Neuron (in vitro differentiated cells): ENCODE measurements around the gene MPRIP.
"Not testable (repeated sequence)": the region's sequence is repeated elsewhere in the genome, so short reads cannot be mapped to it uniquely, and the experiment has no call there.

Experiments used
- H2AFZ ChIP-seq: one replicate; pipeline ENCODE4 v1.6.1; 2013; ENCODE audit warnings: low read depth, mild to moderate bottlenecking, inconsistent platforms, low read length, moderate library complexity
- H3K27me3 ChIP-seq: one replicate; pipeline ENCODE4 v1.6.1; 2013; ENCODE audit warnings: low read length; ENCODE audit not compliant: insufficient read depth
- H3K36me3 ChIP-seq: one replicate; pipeline ENCODE4 v1.6.1; 2013; ENCODE audit warnings: low read length; ENCODE audit not compliant: insufficient read depth
- H3K4me1 ChIP-seq: one replicate; pipeline ENCODE4 v1.6.1; 2013; ENCODE audit warnings: low read length; ENCODE audit not compliant: insufficient read depth
- H3K4me3 ChIP-seq: 2 replicates; pipeline ENCODE4 v1.5.1; 2013; ENCODE audit warnings: mild to moderate bottlenecking, low read length, moderate library complexity
- H3K9me3 ChIP-seq: one replicate; pipeline ENCODE4 v1.6.1; 2013; ENCODE audit warnings: low read length

Gene MPRIP

GRCh38 chr17:17126131-17127110 lies 84.2 kb downstream of the MPRIP start:
- H3K4me1 ChIP-seq = peaks cover 15% of the 10 kb centered on the region
- no peak overlapping the region for H2AFZ ChIP-seq
- peaks cover 29% of the 10 kb centered on the region for H3K36me3 ChIP-seq
- no peaks in the 10 kb centered on the region for H3K27me3 ChIP-seq
- H3K9me3 ChIP-seq = no peaks in the 10 kb centered on the region
- H3K4me3 ChIP-seq = no peak overlapping the region

GRCh38 chr17:17127156-17127555 lies 84.9 kb downstream of the MPRIP start:
- H2AFZ ChIP-seq = no peak overlapping the region
- no peaks in the 10 kb centered on the region for H3K9me3 ChIP-seq
- H3K27me3 ChIP-seq = no peaks in the 10 kb centered on the region
- H3K36me3 ChIP-seq = peaks cover 35% of the 10 kb centered on the region
- H3K4me3 ChIP-seq = no peak overlapping the region
- H3K4me1 ChIP-seq = peaks cover 17% of the 10 kb centered on the region

GRCh38 chr17:17127730-17128291 lies 85.6 kb downstream of the MPRIP start:
- no peaks in the 10 kb centered on the region for H3K27me3 ChIP-seq
- no peaks in the 10 kb centered on the region for H3K9me3 ChIP-seq
- H3K36me3 ChIP-seq = peaks cover 42% of the 10 kb centered on the region
- H2AFZ ChIP-seq = no peak overlapping the region
- H3K4me3 ChIP-seq = no peak overlapping the region
- H3K4me1 ChIP-seq = peaks cover 24% of the 10 kb centered on the region

GRCh38 chr17:17128476-17129075 lies 86.3 kb downstream of the MPRIP start:
- Histone ChIP-seq H2AFZ (no peak overlapping the region), H3K4me3 (no peak overlapping the region), H3K36me3 (peaks cover 45% of the 10 kb centered on the region), H3K27me3 (no peaks in the 10 kb centered on the region), H3K4me1 (peaks cover 27% of the 10 kb centered on the region), H3K9me3 (no peaks in the 10 kb centered on the region)

DNA sequence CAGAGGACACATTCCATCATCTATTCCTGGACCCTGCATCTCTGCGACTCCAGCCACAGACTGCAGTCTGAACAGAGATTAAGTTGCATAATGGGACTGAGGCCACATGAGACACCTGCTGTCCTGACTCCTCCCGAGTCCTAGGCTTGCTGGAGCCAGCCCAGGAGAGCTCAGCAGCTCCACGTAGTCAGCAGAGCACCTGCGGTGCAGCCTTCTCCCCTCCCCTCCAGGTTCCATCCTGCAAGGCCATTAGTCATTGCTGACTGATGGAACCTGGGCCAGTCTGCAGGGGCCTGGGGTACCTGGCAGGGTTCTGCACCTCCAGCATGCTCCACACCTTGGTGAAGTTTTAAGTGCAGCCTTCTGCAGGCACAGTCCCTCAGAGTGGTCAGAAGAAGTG lies 87.2 kb downstream of the MPRIP start:
- peaks cover 27% of the 10 kb centered on the region for H3K4me1 ChIP-seq

DNA sequence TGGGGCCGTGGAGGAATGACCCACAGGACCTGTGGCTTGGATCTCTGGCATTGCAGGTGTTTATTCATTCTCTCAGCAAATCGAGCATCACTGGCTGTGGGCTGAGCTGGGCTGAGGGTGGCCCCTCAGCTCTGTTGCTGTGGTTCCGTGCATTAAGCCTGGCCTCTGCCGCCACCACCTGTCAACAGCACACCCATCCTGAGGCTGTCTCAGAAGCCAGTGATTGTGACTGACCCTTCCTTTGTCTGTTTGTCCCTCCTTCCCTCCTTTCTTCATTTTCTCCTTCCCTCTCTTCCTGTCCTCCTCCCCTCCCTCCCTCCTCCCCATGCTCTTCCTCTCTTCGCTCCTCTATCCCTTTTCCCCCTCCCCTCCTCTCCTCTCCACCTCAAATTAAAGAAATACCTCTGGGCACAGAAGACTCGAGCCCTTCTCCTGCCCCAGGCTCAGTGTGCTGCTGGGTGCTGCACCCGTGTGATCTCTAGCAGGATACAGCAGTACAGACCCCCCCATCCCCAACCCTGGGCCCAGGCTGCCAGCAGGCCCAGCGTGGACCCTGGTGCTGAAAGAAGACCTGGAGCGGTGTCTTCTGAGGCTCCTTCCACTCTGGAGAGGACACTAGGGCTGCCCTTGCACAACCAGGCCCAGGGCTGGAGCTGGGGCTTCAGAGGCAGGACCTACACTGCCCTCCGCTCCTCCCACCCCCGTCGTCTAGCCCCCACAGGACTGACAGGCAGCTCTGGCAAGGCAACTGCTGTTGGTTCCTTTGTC lies 88.0 kb downstream of the MPRIP start:
- H3K9me3 ChIP-seq = no peaks in the 10 kb centered on the region
- H3K4me3 ChIP-seq = no peak overlapping the region
- H3K27me3 ChIP-seq = no peaks in the 10 kb centered on the region
- no peak overlapping the region for H2AFZ ChIP-seq
- peaks cover 23% of the 10 kb centered on the region for H3K4me1 ChIP-seq
- H3K36me3 ChIP-seq = peaks cover 51% of the 10 kb centered on the region

More for the DNA sequence above, 87.2 kb downstream of the MPRIP start:
- peaks cover 49% of the 10 kb centered on the region for H3K36me3 ChIP-seq
- no peaks in the 10 kb centered on the region for H3K9me3 ChIP-seq
- no peak overlapping the region for H3K4me3 ChIP-seq
- H3K27me3 ChIP-seq = no peaks in the 10 kb centered on the region
- H2AFZ ChIP-seq = no peak overlapping the region

DNA sequence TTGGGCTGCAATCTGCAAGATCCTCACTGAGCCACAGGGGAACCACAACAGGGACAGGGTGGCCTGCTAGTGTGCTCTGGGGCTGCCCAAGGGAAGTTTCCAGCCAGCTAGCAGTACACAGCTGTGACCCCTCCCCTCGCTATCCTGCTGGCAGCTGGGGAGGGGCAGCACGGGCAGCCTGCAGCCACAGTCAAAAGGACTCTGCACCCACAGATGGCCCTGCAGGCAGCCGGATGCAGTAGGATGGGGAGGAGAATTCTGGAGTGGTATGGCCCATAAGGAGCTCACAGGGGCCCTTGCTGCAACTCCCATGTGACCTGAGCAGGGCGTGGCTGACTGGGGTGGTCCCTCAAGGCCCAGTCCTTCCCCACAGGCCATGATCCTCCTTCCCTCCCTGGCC lies 89.6 kb downstream of the MPRIP start:
- no peaks in the 10 kb centered on the region for H3K27me3 ChIP-seq
- peaks cover 12% of the 10 kb centered on the region for H3K4me1 ChIP-seq
- H3K9me3 ChIP-seq = no peaks in the 10 kb centered on the region
- H3K36me3 ChIP-seq = peaks cover 58% of the 10 kb centered on the region
- H3K4me3 ChIP-seq = no peak overlapping the region
- no peak overlapping the region for H2AFZ ChIP-seq

DNA sequence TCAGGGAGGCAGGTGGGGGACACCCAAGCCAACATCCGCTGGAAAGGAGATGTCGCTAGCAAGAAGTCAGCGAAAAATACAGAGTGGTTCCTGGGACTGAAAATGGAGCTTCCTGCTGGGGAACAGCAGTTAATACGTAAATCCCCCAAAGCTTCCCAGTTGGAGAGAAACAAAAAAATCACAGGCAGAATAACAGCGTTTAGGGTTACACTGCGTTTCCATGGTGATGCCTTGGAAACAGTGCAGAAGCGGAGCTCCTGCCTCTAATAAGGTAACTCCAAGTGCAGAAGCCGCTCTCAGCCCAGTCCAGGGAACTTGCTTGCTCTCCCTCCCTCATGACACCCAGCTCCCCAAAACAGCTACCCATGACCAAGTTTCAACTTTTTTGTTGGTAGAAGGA lies 90.5 kb downstream of the MPRIP start:
- Histone ChIP-seq H3K36me3 (peaks cover 53% of the 10 kb centered on the region), H3K27me3 (no peaks in the 10 kb centered on the region), H2AFZ (no peak overlapping the region), H3K4me1 (peaks cover 12% of the 10 kb centered on the region), H3K9me3 (no peaks in the 10 kb centered on the region), H3K4me3 (no peak overlapping the region)

DNA sequence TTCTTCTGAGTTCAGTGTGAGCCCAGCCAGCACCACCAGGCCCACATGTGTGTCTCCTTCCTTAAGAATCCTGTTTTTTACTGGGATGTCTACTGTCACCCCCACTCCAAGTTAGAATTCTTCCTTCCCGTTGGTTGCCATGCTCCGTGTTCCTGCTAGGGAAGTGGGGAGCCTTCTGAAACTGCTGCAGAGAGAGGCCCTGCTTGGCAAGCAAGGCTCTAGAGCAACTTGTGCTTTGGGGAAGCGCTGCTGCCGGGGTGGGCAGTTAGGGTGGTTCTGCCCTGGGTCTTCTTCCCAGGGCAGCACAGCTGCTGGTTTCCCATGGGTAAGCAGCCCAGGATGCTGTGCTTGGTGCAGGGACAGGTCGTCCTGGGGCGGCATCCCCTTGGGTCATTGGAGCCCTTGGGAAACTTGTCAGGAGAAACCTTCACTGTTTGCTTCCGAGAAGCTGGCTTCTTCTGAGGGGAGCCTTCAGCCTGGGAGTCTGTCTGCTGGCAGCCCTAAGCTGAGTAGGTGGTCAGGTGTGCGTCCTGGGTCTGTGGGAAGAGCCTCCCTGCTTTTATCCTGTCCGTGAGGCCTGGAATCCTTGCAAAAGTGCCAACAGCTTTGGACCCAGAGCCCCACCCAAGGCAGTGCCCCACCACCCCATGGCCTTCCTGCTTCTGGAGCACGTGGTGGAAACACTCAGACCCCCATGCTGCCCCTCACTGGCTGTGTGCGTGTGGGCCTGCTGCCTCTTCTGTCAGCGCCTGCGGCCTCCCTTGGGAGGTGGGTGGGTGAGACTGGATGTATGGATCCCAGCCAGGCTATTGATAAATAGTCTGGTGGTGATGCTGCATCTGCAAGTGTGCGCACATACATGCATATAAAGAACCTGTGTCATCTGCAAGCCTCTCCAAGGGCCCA lies 92.0 kb downstream of the MPRIP start:
- H3K36me3 ChIP-seq = peaks cover 59% of the 10 kb centered on the region

DNA sequence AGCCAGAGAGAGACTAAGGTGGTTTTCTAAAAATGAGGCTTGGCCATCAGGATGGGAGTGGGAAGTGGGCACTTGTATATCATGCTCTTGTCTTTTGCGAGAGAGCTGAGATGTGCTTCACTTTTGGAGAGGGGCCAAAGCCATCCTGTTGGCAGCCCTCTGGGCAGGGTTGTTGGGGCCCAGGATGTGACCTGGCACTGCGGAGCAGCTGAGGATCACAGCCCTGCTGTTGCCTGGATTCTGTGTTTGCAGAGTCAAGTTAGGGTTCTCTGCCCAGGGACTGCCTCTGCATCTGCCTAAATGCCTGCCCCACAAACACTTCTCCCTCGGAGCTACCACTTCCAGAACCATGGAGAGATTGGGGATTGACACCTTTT lies 92.7 kb downstream of the MPRIP start:
- Histone ChIP-seq H2AFZ (no peak overlapping the region), H3K27me3 (no peaks in the 10 kb centered on the region), H3K36me3 (peaks cover 55% of the 10 kb centered on the region), H3K4me1 (peaks cover 12% of the 10 kb centered on the region), H3K4me3 (no peak overlapping the region), H3K9me3 (no peaks in the 10 kb centered on the region)

More for the DNA sequence above, 92.0 kb downstream of the MPRIP start:
- H3K4me1 ChIP-seq = peaks cover 12% of the 10 kb centered on the region
- no peaks in the 10 kb centered on the region for H3K9me3 ChIP-seq
- no peaks in the 10 kb centered on the region for H3K27me3 ChIP-seq
- no peak overlapping the region for H3K4me3 ChIP-seq
- H2AFZ ChIP-seq = no peak overlapping the region

GRCh38 chr17:17136221-17136620 lies 94.0 kb downstream of the MPRIP start:
- H3K36me3 ChIP-seq = peaks cover 50% of the 10 kb centered on the region

More at GRCh38 chr17:17136221-17136620, 94.0 kb downstream of the MPRIP start:
- not testable (repeated sequence) for H3K4me3 ChIP-seq, H3K27me3 ChIP-seq, H2AFZ ChIP-seq, H3K9me3 ChIP-seq
- peaks cover 12% of the 10 kb centered on the region for H3K4me1 ChIP-seq
